HPDE6-E6E7 (cell line): ENCODE measurements around the gene ELSPBP1.
"Not testable (repeated sequence)": the region's sequence is repeated elsewhere in the genome, so short reads cannot be mapped to it uniquely, and the experiment has no call there.

Experiments used
- DNase-seq: peaks from one replicate; pipeline ENCODE4 v3.0.0; 2011; ENCODE audit warnings: missing footprints; ENCODE audit errors: extremely low spot score

ELSPBP1 gene

DNA sequence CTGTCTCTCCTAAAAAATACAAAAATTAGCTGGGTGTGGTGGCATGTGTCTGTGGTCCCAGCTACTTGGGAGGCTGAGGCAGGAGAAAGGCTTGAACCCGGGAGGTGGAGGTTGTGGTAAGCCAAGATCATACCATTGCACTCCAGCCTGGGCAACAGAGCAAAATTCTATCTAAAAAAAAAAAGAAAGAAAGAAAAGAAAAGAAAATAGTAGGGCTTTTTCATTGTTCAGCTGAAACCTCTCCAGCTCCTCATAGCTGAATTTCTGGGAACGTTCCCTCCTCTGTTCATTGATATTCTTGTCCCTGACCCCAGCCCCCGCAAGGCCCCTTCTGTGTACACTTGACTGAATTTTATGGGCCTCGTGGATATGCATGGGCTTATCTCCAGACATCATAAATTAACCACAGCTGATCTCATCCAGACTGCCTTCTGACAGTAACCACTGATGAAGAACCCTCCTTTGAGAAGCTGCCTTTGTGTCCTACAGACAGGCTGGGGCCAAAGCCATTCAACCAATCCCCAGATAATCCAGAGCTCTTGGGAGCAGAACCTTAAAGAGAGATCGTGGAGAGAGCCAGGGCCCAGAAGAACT is at the start of gene ELSPBP1:
TSS of gene ELSPBP1 (plus strand) at position 424 of the 594 bp plus-strand sequence. CDS start 14,036 bp downstream, outside the sequence.
- no peak for DNase-seq

DNA sequence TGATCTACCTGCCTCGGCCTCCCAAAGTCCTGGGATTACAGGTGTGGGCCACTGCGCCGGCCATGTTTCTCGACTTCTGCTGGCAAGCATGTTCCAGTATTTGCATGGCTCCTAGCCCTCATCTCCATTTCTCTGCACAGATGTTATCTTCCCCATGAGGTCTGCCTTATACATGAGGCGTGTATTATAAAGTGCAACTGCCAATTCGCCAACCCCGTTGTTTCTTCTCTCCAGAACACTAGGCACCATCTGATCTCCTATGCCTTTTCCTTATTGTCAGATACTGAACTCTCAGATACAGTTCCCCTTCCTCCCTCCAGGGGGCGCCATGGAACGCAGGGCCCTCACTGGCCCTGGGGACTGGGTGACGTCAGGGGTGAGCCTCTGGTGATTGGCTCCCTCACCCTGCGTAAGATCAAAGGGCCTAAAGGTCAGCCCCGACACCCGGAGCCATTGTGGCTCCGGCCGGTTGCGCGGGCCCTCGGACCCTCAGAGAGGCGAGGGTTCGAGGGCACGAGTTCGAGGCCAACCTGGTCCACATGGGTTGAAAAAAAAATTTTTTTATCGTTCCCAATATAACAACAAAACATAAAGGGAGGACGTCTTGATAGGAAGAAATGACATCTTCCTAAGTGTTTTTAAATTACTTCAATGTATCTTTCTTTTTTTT is 44.4 kb upstream of the ELSPBP1 start:
- not testable (repeated sequence) for DNase-seq

DNA sequence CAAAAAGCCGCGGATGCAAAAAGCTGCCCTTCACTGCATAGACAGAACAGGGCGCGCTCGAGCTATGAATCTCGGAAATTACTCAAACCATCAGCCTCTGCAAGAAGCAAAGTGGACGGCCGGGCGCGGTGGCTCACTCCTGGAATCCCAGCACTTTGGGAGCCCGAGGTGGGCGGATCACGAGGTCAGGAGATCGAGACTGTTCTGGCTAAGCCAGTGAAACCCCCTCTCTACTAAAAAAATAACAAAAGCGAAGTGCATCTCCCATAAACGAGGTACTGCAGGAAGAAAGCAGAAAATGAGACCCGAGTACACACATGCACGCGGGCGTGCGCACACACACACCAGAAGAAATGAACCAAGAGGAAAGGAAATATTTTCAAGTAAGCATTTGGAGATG is 42.3 kb upstream of the ELSPBP1 start:
- DNase-seq: not testable (repeated sequence)

GRCh38 chr19:47955936-47956335 is 38.5 kb upstream of the ELSPBP1 start:
- DNase-seq: not testable (repeated sequence)

DNA sequence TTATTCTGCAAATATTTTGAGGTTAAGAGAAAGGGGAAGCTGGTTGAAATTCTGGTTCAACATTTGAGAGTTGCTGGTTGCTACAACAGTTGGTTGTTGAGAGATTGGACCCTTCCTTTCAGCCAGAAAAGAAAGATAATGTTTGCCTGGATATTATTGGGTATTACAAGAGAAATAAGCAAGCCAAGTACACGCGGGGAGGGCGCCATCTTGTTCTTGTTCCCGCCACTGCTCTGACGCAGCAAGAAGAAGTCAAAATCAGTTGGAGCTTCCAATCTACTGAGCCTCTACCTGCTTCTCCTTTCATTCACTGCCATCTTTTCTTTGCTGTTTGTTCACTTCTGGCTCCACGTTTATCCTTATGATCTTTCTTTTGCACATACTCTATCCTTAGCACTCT is 20.9 kb upstream of the ELSPBP1 start:
- DNase-seq: no peak

DNA sequence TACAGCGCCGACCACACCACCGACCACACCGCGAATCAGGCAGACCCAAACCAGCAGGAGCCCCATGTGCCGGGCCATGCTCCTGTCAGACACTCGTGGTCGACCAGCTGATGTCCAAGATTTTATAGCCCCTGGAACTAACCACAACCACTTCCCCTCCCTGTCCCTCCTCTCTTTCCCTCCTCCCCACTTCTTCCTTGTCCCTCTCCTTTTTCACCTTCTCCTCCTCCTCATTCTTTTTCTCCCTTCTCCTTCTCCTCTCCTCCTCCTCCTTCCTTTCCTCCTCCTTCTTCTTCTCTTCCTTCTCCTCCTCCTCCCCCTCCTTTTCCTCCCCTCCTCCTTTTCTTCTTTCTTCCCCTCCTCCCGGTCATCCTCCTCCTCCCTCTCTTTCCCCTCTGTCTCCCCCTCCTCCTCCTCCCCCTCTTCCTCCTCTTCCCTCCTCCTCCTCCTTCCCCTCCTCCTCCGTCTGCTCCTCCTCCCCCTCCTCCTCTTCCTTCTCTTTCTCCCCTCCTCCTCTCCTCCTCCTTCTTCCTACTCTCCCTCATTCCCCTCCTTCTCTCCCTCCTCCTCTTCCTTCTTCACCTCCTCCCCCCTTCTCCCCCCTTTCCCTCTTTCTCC is 3.1 kb upstream of the ELSPBP1 start:
- no peak for DNase-seq

GRCh38 chr19:47992070-47992469 is 2.4 kb upstream of the ELSPBP1 start, which contains the start of gene BSPH1:
BSPH1 (minus strand) TSS chr19:47992170; CDS start chr19:47992081, 89 bp downstream.
- no peak for DNase-seq

GRCh38 chr19:47996230-47996727 is 1.8 kb downstream of the ELSPBP1 start:
- no peak for DNase-seq

DNA sequence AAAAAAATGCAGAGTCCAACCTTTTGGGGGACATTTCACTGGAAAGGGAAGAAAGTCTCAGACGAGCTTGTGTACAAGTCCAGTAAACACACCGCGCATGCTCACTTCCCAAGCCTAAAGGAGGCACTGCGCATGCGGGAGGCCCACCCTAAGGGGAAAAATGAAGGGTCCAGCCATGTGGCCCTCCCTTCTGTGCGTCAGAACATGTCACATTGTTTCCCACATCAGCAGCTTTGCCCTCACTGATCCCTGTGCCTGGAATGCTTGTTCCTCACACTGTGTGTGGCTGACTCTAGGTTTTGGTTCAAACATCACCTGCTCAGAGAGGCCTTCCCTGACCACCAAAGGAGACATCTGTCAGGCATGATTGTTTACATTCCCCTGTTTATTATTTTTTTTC is 4.4 kb downstream of the ELSPBP1 start:
- DNase-seq: no peak

- no peak for DNase-seq
Measured at GRCh38 chr19:48000846-48001245, 6.4 kb downstream of the ELSPBP1 start.

GRCh38 chr19:48004236-48004635 is 9.8 kb downstream of the ELSPBP1 start:
- no peak for DNase-seq

DNA sequence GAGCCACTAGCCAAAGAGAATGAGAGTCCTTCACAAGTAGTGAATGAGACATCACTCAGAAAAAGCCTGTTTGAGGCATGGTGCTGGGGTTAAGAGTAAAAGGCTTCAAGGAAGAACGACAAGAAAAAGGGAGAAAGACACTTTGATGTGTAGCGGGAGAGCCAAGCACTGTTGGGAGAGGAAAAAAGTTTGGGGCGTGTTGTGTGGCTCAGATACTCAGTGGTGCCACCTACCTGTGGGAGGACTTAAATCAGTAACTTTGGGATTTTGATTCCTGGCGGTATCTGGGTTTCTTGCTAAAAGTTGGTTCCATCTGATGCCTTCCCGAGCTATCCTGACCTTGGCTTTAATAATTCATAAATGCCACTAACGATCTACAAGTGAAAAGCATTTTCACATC is 12.3 kb downstream of the ELSPBP1 start:
- no peak for DNase-seq

GRCh38 chr19:48010932-48011758 is 16.7 kb downstream of the ELSPBP1 start:
- no peak for DNase-seq

- DNase-seq: no peak
Measured at GRCh38 chr19:48020686-48021085, 26.3 kb downstream of the ELSPBP1 start.

DNA sequence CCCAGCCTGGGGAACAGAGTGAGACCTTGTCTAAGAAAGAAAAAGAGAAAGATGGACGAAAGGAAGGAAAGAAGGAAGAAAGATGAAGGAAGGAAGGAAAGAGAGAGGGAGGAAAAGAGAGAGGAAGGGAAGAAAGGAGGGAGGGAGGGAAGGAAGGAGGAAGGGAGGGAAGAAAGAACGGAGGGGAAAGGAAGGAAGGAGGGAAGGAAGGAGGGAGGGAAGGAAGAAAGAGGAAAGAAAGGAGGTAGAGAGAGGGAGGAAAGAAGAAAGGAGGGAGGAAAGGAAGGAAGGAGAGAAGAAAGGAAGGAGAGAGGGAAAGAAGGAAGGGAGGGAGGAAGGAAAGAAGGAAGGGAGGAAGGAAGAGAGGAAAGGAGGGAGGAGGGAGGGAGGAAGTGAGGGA is 28.6 kb downstream of the ELSPBP1 start:
- no peak for DNase-seq

DNA sequence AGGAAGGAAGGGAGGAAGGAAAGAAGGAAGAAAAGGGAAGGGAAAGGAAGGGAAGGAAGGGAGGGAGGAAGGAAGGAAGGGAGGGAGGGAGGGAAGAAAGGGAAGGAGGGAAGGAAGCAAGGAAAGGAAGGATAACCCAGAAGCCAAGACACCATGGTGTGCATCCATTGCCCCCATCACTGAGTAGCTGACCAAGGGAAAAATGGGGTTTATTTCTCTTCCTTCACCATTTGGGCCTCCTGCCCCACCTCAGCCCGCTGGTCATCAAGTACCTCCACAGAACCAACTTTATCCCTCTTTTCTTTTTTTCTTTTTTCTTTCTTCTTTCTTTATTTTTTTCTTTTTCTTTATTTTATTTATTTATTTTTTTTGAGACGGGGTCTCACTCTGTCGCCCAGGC is 29.1 kb downstream of the ELSPBP1 start:
- no peak for DNase-seq

- no peak for DNase-seq
Measured at GRCh38 chr19:48025480-48025879, 31.0 kb downstream of the ELSPBP1 start.

DNA sequence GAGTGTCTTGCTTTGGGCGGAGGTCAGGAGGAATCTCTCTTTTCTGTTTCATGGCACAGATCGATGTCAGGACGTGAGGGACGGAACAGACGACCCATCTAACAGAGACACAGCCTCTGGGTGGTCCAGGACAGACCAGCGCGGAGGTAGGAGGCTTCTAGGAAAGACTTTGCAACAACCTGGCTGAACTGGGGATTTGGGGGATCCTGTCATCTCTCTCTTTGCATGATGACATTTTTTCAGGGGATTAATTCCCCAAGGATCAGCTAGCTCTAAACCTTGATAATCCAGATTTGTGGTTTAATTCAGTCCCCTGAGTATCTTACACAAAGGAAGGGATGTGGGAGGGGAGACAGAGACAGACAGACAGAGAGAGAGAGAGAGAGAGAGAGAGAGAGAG is 35.0 kb downstream of the ELSPBP1 start:
- DNase-seq: no peak

GRCh38 chr19:48030073-48030472 is 35.6 kb downstream of the ELSPBP1 start:
- DNase-seq: no peak

- DNase-seq: no peak
Measured at GRCh38 chr19:48033604-48034003, 39.2 kb downstream of the ELSPBP1 start.

- DNase-seq: no peak
Measured at GRCh38 chr19:48036765-48037164, 42.3 kb downstream of the ELSPBP1 start.
